Left lobe of liver (tissue), 2 donors: Measurements from ENCODE around the gene PLA2G4C. TPM values are rescaled to one million over a fixed set of nuclear protein-coding genes. Genes with fewer than 3 reads are reported as not detected.

Source experiments
- ATAC-seq: fragments of 200-7000 bp; cut with Tn5 transposase; one replicate; pipeline ENCODE4 v1.9.1; 2020; ENCODE audit warnings: mild to moderate bottlenecking, moderate library complexity
- DNase-seq: peaks from one replicate; pipeline ENCODE4 v3.0.0-alpha.2; 2020; ENCODE audit warnings: low spot score
- total RNA-seq: library from RNA; stranded (reverse); gene quantifications from one replicate; pipeline ENCODE4 v1.2.1, GENCODE V29; 2021
- donor health status: DM: no; HTN: no; CAD: no; lungs with moderate emphysema.
- donor health status: DM: no; HTN: yes; CAD: no.

PLA2G4C gene, protein sequence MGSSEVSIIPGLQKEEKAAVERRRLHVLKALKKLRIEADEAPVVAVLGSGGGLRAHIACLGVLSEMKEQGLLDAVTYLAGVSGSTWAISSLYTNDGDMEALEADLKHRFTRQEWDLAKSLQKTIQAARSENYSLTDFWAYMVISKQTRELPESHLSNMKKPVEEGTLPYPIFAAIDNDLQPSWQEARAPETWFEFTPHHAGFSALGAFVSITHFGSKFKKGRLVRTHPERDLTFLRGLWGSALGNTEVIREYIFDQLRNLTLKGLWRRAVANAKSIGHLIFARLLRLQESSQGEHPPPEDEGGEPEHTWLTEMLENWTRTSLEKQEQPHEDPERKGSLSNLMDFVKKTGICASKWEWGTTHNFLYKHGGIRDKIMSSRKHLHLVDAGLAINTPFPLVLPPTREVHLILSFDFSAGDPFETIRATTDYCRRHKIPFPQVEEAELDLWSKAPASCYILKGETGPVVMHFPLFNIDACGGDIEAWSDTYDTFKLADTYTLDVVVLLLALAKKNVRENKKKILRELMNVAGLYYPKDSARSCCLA
- 4.5 TPM for total RNA-seq

GRCh38 chr19:48110350-48110966 is at the start of gene PLA2G4C:
TSS of gene PLA2G4C (minus strand) at chr19:48110817. CDS start at chr19:48106529, 4,288 bp downstream.
- peak; percentile 84 for ATAC-seq
- peak; percentile 89 for DNase-seq

DNA sequence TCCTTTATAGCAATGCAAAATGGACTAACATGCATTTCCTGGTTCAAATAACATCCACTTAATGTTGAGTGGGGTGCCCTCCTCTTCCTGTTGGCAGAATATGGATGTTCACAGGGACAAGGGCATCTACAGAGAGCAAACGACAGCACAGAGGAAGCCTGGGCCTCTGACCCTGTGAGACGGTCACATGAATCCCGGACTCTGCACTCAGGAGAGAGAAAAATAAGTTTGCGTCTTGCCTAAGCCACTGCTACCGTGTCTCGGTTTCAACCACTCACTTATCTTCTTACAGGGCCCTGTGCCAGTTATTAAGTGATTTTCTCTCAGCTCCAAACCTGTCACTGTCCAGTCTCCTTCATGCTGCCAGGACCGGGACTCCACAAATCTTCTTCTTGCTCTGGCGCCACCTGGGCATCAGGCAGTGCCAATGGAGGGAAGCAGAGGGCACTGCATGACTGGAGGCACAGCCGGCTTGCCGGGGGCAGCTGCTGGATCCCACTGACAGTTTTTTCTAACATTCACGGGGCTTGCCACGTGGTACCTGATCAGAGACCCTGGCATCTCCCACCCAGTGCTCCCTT is 47.7 kb upstream of the PLA2G4C start:
- DNase-seq: no peak
- ATAC-seq: no peak

GRCh38 chr19:48154003-48154402 is 43.4 kb upstream of the PLA2G4C start:
- ATAC-seq: no peak
- no peak for DNase-seq

DNA sequence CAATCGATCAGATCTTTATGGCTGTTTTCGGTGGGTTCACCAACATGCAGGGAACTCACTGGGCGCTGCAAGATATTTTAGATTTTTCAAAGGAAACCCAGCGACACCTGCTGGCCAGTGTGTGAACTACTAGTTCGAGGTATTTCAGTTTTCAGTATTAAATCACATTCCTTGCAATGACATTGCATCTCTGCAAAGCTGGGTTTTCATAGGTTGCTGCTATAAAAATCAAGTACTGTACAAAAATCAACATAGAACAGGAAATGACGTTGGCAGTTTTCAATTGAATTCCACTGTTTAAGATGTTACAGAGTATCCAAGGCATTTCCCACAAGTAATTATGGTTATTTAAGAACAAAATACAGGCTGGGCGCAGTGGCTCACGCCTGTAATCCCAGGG is 41.9 kb upstream of the PLA2G4C start:
- ATAC-seq: peak; percentile 79
- peak; percentile 67 for DNase-seq

GRCh38 chr19:48149430-48149829 is 38.8 kb upstream of the PLA2G4C start:
- ATAC-seq (peak; percentile 83), DNase-seq (peak; percentile 74)

GRCh38 chr19:48148576-48148975 is 38.0 kb upstream of the PLA2G4C start:
- DNase-seq (no peak), ATAC-seq (no peak)

DNA sequence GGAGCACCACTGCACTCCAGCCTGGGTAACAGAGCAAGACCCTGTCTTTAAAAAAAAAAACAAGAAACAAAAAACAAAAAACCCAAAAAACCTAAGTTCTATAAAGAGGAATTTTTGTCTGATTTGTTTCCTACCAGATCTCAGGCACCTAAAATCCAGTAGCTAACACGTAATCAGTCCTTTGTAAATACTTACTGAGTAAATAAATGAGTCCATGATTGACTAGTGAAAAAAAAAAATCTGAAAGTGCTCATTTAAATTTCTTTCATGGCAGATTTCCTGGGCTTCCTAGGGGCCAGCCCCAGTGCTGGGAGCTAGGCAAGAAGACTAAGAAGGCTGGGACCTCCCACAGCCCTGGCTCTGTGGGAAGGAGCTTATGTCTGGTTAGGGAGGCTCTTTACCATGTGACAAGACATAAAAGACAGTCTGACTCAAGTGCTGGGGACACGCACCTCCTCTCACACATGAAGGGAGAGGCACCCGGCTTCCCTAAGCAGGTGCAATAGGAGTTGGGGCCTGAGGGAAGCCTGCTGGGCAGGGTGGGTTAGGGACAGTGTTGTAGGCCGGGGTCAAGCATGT is 37.1 kb upstream of the PLA2G4C start:
- ATAC-seq: peak; percentile 42
- DNase-seq: no peak

- ATAC-seq: no peak
- DNase-seq: no peak
Measured at GRCh38 chr19:48139053-48139452, 28.4 kb upstream of the PLA2G4C start.

GRCh38 chr19:48137411-48137810 is 26.8 kb upstream of the PLA2G4C start:
- DNase-seq: no peak
- no peak for ATAC-seq

DNA sequence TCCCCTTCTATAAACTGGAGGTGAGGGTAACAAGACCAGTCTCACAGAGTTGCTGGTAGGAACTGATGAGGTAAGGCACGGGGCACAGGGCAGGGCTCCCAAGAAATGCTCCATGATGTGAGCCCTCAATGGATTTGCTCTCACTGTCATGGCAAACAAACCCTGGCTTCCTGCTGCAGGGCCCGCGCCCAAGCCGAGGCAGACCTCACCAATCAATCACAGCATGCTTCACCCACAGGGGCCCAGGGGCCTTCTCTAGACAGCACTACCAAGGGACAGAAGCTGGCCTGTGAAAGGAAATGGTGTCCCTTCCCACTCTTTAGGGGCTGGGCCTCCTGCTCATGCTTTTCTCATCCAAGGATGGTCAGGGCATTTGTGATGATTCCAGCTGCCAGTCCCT is 25.9 kb upstream of the PLA2G4C start:
- ATAC-seq (no peak), DNase-seq (no peak)

DNA sequence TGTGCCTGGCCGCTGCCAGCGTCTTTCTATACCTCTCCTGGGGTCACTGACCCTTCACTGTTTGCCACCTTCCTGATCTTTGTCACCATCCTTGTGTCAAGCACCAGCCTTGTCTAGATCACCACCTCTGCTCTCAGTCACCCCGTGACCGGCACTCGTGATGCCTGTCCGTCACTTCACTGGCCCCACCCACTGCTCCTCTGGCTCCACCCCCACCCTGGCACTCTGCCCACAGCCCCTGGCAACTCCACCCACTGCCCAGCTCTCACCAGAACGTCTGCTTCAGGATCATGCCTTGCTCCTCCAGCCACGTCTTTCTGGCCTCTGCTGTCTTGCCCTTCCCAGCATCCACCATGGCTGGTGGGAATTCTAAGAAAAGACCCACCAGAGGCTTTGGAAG is 24.8 kb upstream of the PLA2G4C start:
- no peak for DNase-seq
- ATAC-seq: no peak

DNA sequence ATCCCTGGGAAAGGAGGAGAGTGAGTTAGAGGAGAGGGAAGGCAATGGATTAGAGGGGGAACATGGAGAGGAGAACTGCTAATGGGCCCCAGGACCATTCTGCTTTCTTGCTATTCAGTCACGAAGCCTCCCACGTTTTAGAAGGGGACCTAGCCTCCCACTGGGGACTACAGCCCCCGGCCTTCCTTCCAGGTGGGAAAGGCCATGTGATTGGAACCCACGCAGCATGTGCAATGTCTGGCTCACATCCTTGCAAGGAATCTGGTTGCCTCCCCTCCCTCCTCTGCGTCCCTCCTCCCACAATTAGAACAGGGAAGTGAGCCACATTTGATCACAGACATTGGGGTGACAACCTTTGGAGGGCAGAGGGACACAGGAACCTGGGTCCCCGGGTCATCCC is 22.5 kb upstream of the PLA2G4C start:
- DNase-seq (no peak), ATAC-seq (no peak)

DNA sequence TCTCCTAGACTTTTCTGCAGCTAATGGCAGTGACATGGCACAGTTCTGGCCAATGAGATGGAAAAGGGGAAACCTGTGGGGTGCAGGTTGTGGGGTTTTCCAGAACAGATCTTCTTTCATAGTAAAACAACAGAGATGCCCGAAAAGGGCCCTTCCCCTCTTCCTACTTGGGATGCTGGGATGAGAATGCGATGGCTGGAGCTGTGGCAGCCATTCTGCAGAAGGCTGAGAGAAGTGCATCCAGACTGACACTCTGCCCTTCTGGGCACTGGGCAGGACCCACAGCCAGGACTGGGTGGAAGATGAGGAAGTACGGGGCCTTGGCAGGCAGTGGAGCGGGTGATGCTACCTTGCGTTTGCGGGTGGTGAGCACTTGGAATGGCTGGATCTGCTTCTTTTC is 16.9 kb upstream of the PLA2G4C start:
- ATAC-seq (no peak), DNase-seq (no peak)

- ATAC-seq: peak; percentile 28
- no peak for DNase-seq
Measured at GRCh38 chr19:48123907-48124651, 13.5 kb upstream of the PLA2G4C start.

DNA sequence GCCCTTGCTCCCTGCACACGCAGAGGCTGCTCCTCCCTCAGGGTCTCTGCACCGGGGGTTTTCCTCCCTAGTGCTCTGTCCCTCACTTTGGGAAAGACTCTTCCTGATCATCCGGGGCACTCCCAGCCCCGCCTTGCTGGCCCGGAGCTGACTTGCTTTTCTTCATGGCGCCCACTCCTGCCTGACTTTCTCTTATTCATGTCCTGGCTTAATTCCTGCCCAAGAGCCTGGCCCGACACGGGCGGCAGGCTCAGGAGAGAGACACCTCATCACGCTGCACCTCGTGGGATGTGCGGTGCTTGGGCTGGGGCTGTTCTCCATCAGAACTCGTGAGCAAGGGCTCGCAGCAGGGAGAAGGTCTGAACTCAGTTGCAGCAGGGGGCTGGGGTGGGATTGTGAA is 11.8 kb upstream of the PLA2G4C start:
- no peak for DNase-seq
- no peak for ATAC-seq

- peak; percentile 51 for ATAC-seq
- DNase-seq: no peak
Measured at GRCh38 chr19:48121909-48122371, 11.3 kb upstream of the PLA2G4C start.

- DNase-seq (no peak), ATAC-seq (no peak)
Measured at GRCh38 chr19:48121066-48121465, 10.4 kb upstream of the PLA2G4C start.

DNA sequence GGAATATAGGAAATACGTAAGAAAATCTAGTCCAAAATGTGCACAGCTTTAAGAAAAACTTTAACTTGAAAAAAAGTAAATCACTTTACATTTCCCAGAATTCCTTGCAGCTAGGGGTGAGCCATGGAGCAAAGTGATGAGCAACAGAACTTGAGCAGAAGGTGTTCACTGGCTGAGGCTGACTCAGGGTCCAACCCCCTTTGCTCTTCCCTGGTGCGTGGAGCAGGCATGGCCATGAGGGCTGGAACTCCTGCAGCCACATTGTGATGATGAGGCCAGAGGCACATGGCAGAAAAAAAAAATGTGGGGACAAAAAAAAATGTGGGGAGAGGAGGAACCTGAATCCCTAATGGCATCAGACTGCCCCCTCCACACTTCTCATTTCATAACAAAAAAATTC is 9.9 kb upstream of the PLA2G4C start:
- DNase-seq: no peak
- ATAC-seq: no peak

- DNase-seq (no peak), ATAC-seq (no peak)
Measured at GRCh38 chr19:48118131-48118517, 7.5 kb upstream of the PLA2G4C start.

DNA sequence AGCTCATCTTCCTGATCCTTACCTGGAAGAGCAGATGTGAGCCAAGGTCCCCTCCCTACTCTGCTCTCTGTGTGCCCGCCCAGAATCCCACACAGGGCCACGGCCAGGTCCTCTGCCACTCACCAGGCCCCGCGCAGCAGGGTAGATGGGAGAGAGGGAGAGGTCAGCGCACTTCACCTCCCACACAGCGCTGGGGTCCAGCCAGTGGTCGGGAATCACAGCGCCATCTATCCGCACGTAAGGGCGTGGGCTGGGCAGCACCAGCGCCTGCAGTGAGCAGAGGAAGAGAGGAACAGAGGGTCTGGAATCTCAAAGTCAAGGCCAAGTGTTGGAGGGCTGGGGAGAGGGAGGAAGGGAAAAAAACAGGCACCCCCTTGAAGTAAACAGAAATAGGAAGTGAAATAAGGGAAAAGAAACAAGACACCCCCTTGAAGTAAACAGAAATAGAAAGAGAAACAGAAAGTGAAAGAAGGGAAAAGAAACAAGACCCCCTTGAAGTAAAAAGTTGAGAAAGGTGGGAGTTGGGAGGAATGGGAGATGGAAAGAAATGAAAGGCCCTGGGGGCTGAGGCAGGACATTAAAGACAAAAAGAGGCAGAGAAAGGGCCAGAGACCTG is 7.0 kb upstream of the PLA2G4C start:
- no peak for DNase-seq
- no peak for ATAC-seq
